Psoas muscle (tissue), 8 donors: ENCODE data around the gene PEX5L. TPM values are rescaled to one million over a fixed set of nuclear protein-coding genes. Genes with fewer than 3 reads are reported as not detected.

ENCODE experiments used
- ATAC-seq, 4 donors: fragments of 200-7000 bp; cut with Tn5 transposase; one replicate each; pipeline ENCODE4 v1.9.1; 2020; ENCODE audit warnings: moderate library complexity in 3 of 4, mild to moderate bottlenecking in 2 of 4
- DNase-seq, 2 donors: peaks; one replicate each; pipeline ENCODE4 v3.0.0-alpha.2; 2020
- H3K27ac ChIP-seq: fragments of 200-600 bp; one replicate; pipeline ENCODE4 v1.8.0; 2022
- H3K27me3 ChIP-seq, 3 donors: fragments of 200-600 bp in 1 of 3; one replicate each; pipeline versions ENCODE4 v1.6.1 to v1.8.0; 2013 to 2022; ENCODE audit warnings: low read length in 2 of 3, mild to moderate bottlenecking in 2 of 3, moderate library complexity in 1 of 3; ENCODE audit not compliant: insufficient read depth in 3 of 3
- H3K36me3 ChIP-seq, 2 donors: fragments of 200-600 bp in 1 of 2; one replicate each; pipeline versions ENCODE4 v1.6.1 to v1.8.0; 2013 to 2022; ENCODE audit warnings: low read depth in 1 of 2, mild to moderate bottlenecking in 1 of 2, moderate library complexity in 1 of 2; ENCODE audit not compliant: insufficient read depth in 1 of 2
- H3K4me1 ChIP-seq: fragments of 200-600 bp; one replicate; pipeline ENCODE4 v1.8.0; 2022
- H3K4me3 ChIP-seq: fragments of 200-600 bp; one replicate; pipeline ENCODE4 v1.8.0; 2022; ENCODE audit warnings: mild to moderate bottlenecking
- H3K9me3 ChIP-seq: fragments of 200-600 bp; one replicate; pipeline ENCODE4 v1.8.0; 2022
- WGBS, 3 donors: extraction: QIAGEN DNeasy Blood & Tissue Kit; methylation state at CpG; one replicate each; pipeline versions ENCODE4 v1.1.6 to v1.1.7; 2013; 5-methylcytosine and 5-hydroxymethylcytosine counted together
- intact Hi-C, 2 donors: fragments of 100-400 bp; cut with DNase I; formaldehyde crosslinking; loops; one replicate each; pipeline versions ENCODE4 v1.11.0 to v1.14.2; 2022
- polyA plus RNA-seq, 3 donors: library from polyadenylated mRNA; stranded (reverse); fragments of 200-250 nt; gene quantifications; one replicate each; pipeline ENCODE4 v1.2.3, GENCODE V29; 2013
- total RNA-seq, 4 donors: library from RNA; stranded (reverse); fragmentation: NEBNext Ultra II Directional in 2 of 4; extraction: Animal tissue kit (Norgen Biotek cat#: 25700) in 2 of 4; gene quantifications; one replicate each; pipeline versions ENCODE4 v1.2.1 to v1.2.4, GENCODE V29; 2021 to 2023
- TF ChIP-seq, protein P1 (sequence below): fragments of 200-600 bp; IDR thresholded peaks from one replicate; pipeline ENCODE4 v1.8.0; 2022; ENCODE audit warnings: antibody characterized with exemption
- donor health status: healthy with polysubstance abuse.
- donor health status: DM: no; HTN: no; CAD: no; lungs with moderate emphysema.
- donor health status: Bipolar disorder and iron deficiency.
- donor health status: healthy.
- donor health status: DM: yes; HTN: yes; CAD: no.
- donor health status: DM: no; HTN: no; CAD: no.
- donor health status: DM: no; HTN: no; CAD: no.
- donor health status: DM: yes; HTN: yes; CAD: no.

PEX5L gene
- total and polyA plus RNA-seq, 7 donors, result 0.14 TPM; not detected in 6

DNA sequence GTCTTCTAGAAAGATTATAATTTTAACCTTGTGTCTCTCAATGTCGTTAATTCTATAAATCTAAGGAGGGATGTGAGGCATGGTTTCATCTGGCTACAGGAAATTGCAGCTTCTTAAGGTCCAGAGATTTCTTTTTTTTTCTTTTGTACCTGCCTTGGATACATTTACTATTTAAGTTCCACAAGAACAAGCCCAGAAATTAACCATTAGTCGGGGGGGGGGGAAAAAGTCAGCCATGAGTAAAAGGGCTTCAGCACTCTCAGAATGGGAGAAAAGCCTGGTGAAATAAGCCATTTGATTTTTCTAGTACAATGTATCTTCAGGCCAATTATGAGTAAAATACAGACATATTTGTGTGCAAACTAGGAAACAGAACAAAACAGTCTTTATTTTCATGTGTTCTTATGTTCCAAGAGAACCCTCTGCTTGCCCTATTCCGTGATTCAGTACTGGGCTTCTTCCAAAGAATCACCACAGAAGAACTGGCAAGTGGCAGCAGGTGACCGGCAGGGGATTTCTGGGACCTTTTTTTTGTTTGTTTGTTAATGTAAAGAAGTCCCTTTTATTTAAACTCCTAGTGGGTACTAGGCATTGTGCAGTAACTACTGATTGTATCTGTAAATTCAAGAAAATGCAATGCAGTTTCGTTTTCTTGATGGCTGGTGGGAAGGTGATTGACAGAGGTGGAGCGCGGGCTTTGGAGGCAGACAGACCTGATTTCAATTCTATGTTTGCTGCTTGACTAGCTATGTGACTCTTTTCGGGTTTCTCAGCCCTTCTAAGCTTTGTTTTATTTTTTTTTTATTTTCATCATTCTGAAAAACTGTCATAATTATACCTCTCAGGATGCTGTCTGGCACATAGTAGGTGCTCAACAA lies 82.5 kb downstream of the PEX5L start:
- intact Hi-C loops, result no loop called here
- ATAC-seq, result no peak

DNA sequence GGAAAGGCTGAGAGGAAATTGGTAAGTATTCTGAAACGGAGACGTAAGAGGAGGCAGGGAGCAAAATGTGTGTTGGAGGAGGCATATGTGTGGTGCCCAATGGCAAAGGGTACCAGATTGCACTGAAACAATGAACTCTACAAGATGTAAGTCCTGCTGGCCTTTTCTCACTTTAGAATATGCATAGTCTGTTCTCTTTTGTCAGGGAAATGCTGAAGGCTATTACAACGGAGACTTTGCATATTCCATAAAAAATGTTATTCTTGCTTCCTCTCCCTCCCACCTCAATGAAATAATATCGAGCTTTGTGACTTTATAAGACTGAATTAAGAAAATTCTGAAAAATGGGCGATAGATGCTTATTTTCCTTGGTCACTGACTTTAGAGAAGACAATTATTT lies 85.9 kb downstream of the PEX5L start:
- no peak overlapping the region for H3K4me3 ChIP-seq
- no peaks in the 10 kb centered on the region for H3K9me3 ChIP-seq
- no peaks in the 10 kb centered on the region for H3K4me1 ChIP-seq
- ATAC-seq (no peak), DNase-seq (no peak)
- intact Hi-C loops, result no loop called here
- no peaks in the 10 kb centered on the region for H3K36me3 ChIP-seq
- WGBS, 3 donors, result 73 to 81% (median 74%) methylated on average over 5 of the region's 5 CpGs
- H3K27ac ChIP-seq, result no peak overlapping the region
- TF ChIP-seq, protein P1, sequence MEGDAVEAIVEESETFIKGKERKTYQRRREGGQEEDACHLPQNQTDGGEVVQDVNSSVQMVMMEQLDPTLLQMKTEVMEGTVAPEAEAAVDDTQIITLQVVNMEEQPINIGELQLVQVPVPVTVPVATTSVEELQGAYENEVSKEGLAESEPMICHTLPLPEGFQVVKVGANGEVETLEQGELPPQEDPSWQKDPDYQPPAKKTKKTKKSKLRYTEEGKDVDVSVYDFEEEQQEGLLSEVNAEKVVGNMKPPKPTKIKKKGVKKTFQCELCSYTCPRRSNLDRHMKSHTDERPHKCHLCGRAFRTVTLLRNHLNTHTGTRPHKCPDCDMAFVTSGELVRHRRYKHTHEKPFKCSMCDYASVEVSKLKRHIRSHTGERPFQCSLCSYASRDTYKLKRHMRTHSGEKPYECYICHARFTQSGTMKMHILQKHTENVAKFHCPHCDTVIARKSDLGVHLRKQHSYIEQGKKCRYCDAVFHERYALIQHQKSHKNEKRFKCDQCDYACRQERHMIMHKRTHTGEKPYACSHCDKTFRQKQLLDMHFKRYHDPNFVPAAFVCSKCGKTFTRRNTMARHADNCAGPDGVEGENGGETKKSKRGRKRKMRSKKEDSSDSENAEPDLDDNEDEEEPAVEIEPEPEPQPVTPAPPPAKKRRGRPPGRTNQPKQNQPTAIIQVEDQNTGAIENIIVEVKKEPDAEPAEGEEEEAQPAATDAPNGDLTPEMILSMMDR, result no peak
- H3K27me3 ChIP-seq, result peaks cover 0 to 9% (median 0%) of the 10 kb centered on the region in 3 donors

More for the DNA sequence above, 82.5 kb downstream of the PEX5L start:
- no peak for DNase-seq
- H3K27ac ChIP-seq, result no peak overlapping the region
- H3K4me3 ChIP-seq, result no peak overlapping the region
- H3K4me1 ChIP-seq, result no peaks in the 10 kb centered on the region
- 61 to 69% (median 64%) methylated on average over 8 of the region's 8 CpGs for WGBS, 3 donors
- TF ChIP-seq, protein P1, result no peak
- peaks cover 0 to 9% (median 0%) of the 10 kb centered on the region in 3 donors for H3K27me3 ChIP-seq
- H3K9me3 ChIP-seq, result no peaks in the 10 kb centered on the region
- H3K36me3 ChIP-seq, result no peaks in the 10 kb centered on the region

- TF ChIP-seq, protein P1, result no peak
- H3K4me1 ChIP-seq, result no peaks in the 10 kb centered on the region
- 84 to 92% (median 86%) methylated on average over 2 of the region's 2 CpGs for WGBS, 3 donors
- intact Hi-C loops, result no loop called here
- peaks cover 0 to 9% (median 0%) of the 10 kb centered on the region in 3 donors for H3K27me3 ChIP-seq
- H3K27ac ChIP-seq, result no peak overlapping the region
- DNase-seq, result no peak
- H3K9me3 ChIP-seq, result no peaks in the 10 kb centered on the region
- ATAC-seq, result no peak
- no peaks in the 10 kb centered on the region for H3K36me3 ChIP-seq
- no peak overlapping the region for H3K4me3 ChIP-seq
Measured at GRCh38 chr3:179949869-179950268, 86.9 kb downstream of the PEX5L start.

- intact Hi-C loops, result no loop called here
- no peaks in the 10 kb centered on the region for H3K9me3 ChIP-seq
- DNase-seq, result no peak
- WGBS, 3 donors, result 8 to 13% (median 10%) methylated on average over 1 of the region's 1 CpG
- no peaks in the 10 kb centered on the region for H3K36me3 ChIP-seq
- peaks cover 0 to 9% (median 0%) of the 10 kb centered on the region in 3 donors for H3K27me3 ChIP-seq
- TF ChIP-seq, protein P1, result no peak
- no peak for ATAC-seq
- no peak overlapping the region for H3K4me3 ChIP-seq
- H3K4me1 ChIP-seq, result no peaks in the 10 kb centered on the region
- no peak overlapping the region for H3K27ac ChIP-seq
Measured at GRCh38 chr3:179949412-179949811, 87.3 kb downstream of the PEX5L start.
